HepG2 (cell line): ENCODE data around the gene IL17RC. TPM values are rescaled to one million over a fixed set of nuclear protein-coding genes. Genes with fewer than 3 reads are reported as not detected.

ENCODE experiments used
- ELF1 ChIP-seq: sonication (generic); formaldehyde crosslinking; IDR thresholded peaks from 2 replicates; pipeline ENCODE4 v1.4.0; 2020; ENCODE audit warnings: missing genetic modification reagents
- FOXP4 ChIP-seq: sonication (generic); formaldehyde crosslinking; IDR thresholded peaks from 2 replicates; pipeline ENCODE4 v1.4.0; 2020; ENCODE audit warnings: missing genetic modification reagents
- FUBP1 ChIP-seq: sonication (generic); formaldehyde crosslinking; IDR thresholded peaks from 2 replicates; pipeline ENCODE4 v1.5.1; 2020; ENCODE audit warnings: missing genetic modification reagents, mild to moderate bottlenecking, borderline replicate concordance
- GPN1 ChIP-seq: sonication (generic); formaldehyde crosslinking; IDR thresholded peaks from 2 replicates; pipeline ENCODE4 v1.5.1; 2020; ENCODE audit warnings: missing genetic modification reagents, borderline replicate concordance
- HCFC1 ChIP-seq: fragments of 150-350 bp; IDR thresholded peaks from 2 replicates; pipeline ENCODE4 v1.6.1; 2014; ENCODE audit warnings: low read depth, low read length
- HES4 ChIP-seq: sonication (generic); formaldehyde crosslinking; IDR thresholded peaks from 2 replicates; pipeline ENCODE4 v1.9.0; 2021; ENCODE audit warnings: mild to moderate bottlenecking, missing genetic modification reagents, borderline replicate concordance
- MIER2 ChIP-seq: IDR thresholded peaks from 2 replicates; pipeline ENCODE4 v1.6.1; 2016; ENCODE audit warnings: missing biosample characterization, missing genetic modification reagents
- NPAS2 ChIP-seq: sonication (generic); formaldehyde crosslinking; IDR thresholded peaks from 2 replicates; pipeline ENCODE4 v1.8.0; 2022; ENCODE audit warnings: mild to moderate bottlenecking, missing genetic modification reagents, borderline replicate concordance
- PHF5A ChIP-seq: IDR thresholded peaks from one replicate; pipeline ENCODE4 v1.6.1; 2018; ENCODE audit warnings: low read depth, missing genetic modification reagents; ENCODE audit not compliant: unreplicated experiment
- SRSF4 ChIP-seq: fragments of 200-400 bp; formaldehyde crosslinking; IDR thresholded peaks from one replicate; pipeline ENCODE4 v1.6.1; 2018; ENCODE audit warnings: mild to moderate bottlenecking, low read depth, low read length, moderate library complexity; ENCODE audit not compliant: poor library complexity, severe bottlenecking
- TBL1XR1 ChIP-seq: fragments of 150-350 bp; IDR thresholded peaks from 2 replicates; pipeline ENCODE4 v1.6.1; 2014; ENCODE audit warnings: borderline replicate concordance, low read length; ENCODE audit not compliant: partially characterized antibody
- TFAP4 ChIP-seq: sonication (generic); IDR thresholded peaks from 2 replicates; pipeline ENCODE4 v1.6.1; 2016; ENCODE audit warnings: low read depth, borderline replicate concordance
- YY1 ChIP-seq: IDR thresholded peaks from 2 replicates; pipeline ENCODE4 v1.6.1; 2011; ENCODE audit warnings: low read length, low read depth, moderate library complexity, mild to moderate bottlenecking; ENCODE audit not compliant: insufficient read depth, insufficient replicate concordance
- ZBTB46 ChIP-seq: sonication (generic); formaldehyde crosslinking; IDR thresholded peaks from 2 replicates; pipeline ENCODE4 v1.4.0; 2020; ENCODE audit warnings: mild to moderate bottlenecking, missing genetic modification reagents, borderline replicate concordance
- ZEB1 ChIP-seq: IDR thresholded peaks from 2 replicates; pipeline ENCODE4 v1.6.1; 2012; ENCODE audit warnings: mild to moderate bottlenecking, low read depth, inconsistent platforms; ENCODE audit not compliant: insufficient replicate concordance
- ZNF564 ChIP-seq: sonication (generic); formaldehyde crosslinking; IDR thresholded peaks from 2 replicates; pipeline ENCODE4 v1.8.1; 2023; ENCODE audit warnings: mild to moderate bottlenecking, missing genetic modification reagents
- ZNF619 ChIP-seq: sonication (generic); formaldehyde crosslinking; IDR thresholded peaks from 2 replicates; pipeline ENCODE4 v1.4.0; 2020; ENCODE audit warnings: mild to moderate bottlenecking, missing genetic modification reagents
- ZNF747 ChIP-seq: sonication (generic); formaldehyde crosslinking; IDR thresholded peaks from 2 replicates; pipeline ENCODE4 v1.8.1; 2023; ENCODE audit warnings: missing genetic modification reagents, mild to moderate bottlenecking, borderline replicate concordance
- ZNF75D ChIP-seq: sonication (generic); formaldehyde crosslinking; IDR thresholded peaks from 2 replicates; pipeline ENCODE4 v1.8.1; 2023; ENCODE audit warnings: missing genetic modification reagents, mild to moderate bottlenecking, borderline replicate concordance
- polyA plus RNA-seq, 8 experiments: library from polyadenylated mRNA; depleted of rRNA in 3 of 8; stranded (reverse) in 7 of 8; unstranded in 1 of 8; fragments of >200 nt; fragmentation: Illumina TruSeq in 4 of 8; extraction: Trizol in 4 of 8; gene quantifications; 2 replicates each; pipeline versions ENCODE4 v1.2.1 to v1.2.3, GENCODE V29; 2011 to 2016; ENCODE audit warnings: low read depth in 4 of 8, missing spikeins in 1 of 8, mixed read lengths in 1 of 8; ENCODE audit not compliant: insufficient read depth in 1 of 8
- total RNA-seq, 5 experiments: library from RNA; depleted of rRNA; stranded (reverse); fragments of >200 nt; fragmentation: Illumina TruSeq; extraction: Trizol; gene quantifications; 2 replicates each; pipeline ENCODE4 v1.2.3, GENCODE V29; 2016; ENCODE audit warnings: low read depth in 1 of 5

IL17RC gene
- total and polyA plus RNA-seq, 2 of the 13 experiments (the other 11 are each of a cell fraction or from before 2014, with no cell fraction given): 20.7 to 24.0 TPM

GRCh38 chr3:9946112-9947024 is 29.5 kb downstream of the IL17RC start (continued):
- peak; percentile 29; the same call in 1 of the 2 replicates for TF ChIP-seq ZBTB46
- peak; percentile 88 for TF ChIP-seq YY1
- no peak for TF ChIP-seq ZEB1
- peak; percentile 28; the same call in 1 of the 2 replicates for TF ChIP-seq FOXP4 (CRISPR knock-in tag)
- TF ChIP-seq ZNF564 (CRISPR knock-in tag): no peak
- TF ChIP-seq GPN1 (CRISPR knock-in tag): no peak
- no peak for TF ChIP-seq SRSF4
- TF ChIP-seq TBL1XR1: no peak
- TF ChIP-seq ZNF747 (CRISPR knock-in tag): 0 out of 2 replicates have a peak, but pooled peaks have one; percentile 20
- TF ChIP-seq ZNF75D (CRISPR knock-in tag): no peak
- TF ChIP-seq PHF5A (CRISPR knock-in tag): no peak
- peak; percentile 67; the same call in 1 of the 2 replicates for TF ChIP-seq HES4 (CRISPR knock-in tag)
- no peak for TF ChIP-seq TFAP4
- no peak for TF ChIP-seq NPAS2 (CRISPR knock-in tag)
- TF ChIP-seq HCFC1: no peak; the same call in 1 of the 2 replicates
- 0 out of 2 replicates have a peak, but pooled peaks have one; percentile 24 for TF ChIP-seq FUBP1 (CRISPR knock-in tag)
- TF ChIP-seq MIER2 (CRISPR knock-in tag): no peak
- 0 out of 2 replicates have a peak, but pooled peaks have one; percentile 50 for TF ChIP-seq ZNF619 (CRISPR knock-in tag)
- no peak for TF ChIP-seq ELF1 (CRISPR knock-in tag)
